GM12891 (cell line): ENCODE data around the gene PRPF4.

Experiments
- PAX5 ChIP-seq: IDR thresholded peaks from 2 replicates; pipeline ENCODE4 v1.6.1; 2011; ENCODE audit warnings: low read length, moderate library complexity, mild to moderate bottlenecking; ENCODE audit not compliant: insufficient read depth, severe bottlenecking
- POLR2A ChIP-seq: IDR thresholded peaks from 2 replicates; pipeline ENCODE4 v1.6.1; 2011; ENCODE audit warnings: low read depth, low read length, control low read depth
- POLR2AphosphoS5 ChIP-seq: IDR thresholded peaks from 2 replicates; pipeline ENCODE4 v1.6.1; 2011; ENCODE audit warnings: low read depth, low read length, control low read depth
- POU2F2 ChIP-seq: IDR thresholded peaks from 2 replicates; pipeline ENCODE4 v1.6.1; 2011; ENCODE audit warnings: low read depth, mild to moderate bottlenecking, control low read depth, low read length, moderate library complexity
- SPI1 ChIP-seq: IDR thresholded peaks from 2 replicates; pipeline ENCODE4 v1.6.1; 2011; ENCODE audit warnings: low read depth, low read length, control low read depth
- TAF1 ChIP-seq: IDR thresholded peaks from 2 replicates; pipeline ENCODE4 v1.6.1; 2011; ENCODE audit warnings: low read depth, low read length, control low read depth

GRCh38 chr9:113245894-113246293, 29.6 kb upstream of the PRPF4 start:
- TF ChIP-seq POLR2AphosphoS5, result no peak
- no peak for TF ChIP-seq TAF1
- no peak for TF ChIP-seq POLR2A
- TF ChIP-seq SPI1, result no peak
- no peak for TF ChIP-seq PAX5
- no peak for TF ChIP-seq POU2F2
